ENCODE measurements around the gene DLG2.

Gene DLG2

DNA sequence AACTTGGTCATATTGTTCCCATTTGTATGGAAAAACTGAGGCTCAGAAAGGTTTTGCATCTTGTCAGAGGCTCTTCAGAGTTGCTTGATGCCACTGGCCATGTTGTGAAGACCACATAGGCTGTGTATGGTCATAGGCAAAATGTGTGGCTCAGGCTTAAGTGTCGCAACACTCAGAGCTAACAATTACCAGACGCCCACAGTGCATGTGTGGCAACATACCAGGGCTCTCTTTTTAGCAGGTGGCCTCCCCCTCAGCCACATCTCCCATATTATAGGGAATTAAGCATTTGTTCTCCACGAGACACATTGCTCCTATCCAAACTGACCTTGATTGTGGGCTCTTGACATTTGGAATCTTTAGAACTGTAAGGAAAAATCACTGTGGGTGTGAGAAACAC lies 802.5 kb downstream of the DLG2 start:
- Histone ChIP-seq H3K9ac (ENCODE audit: low read length) (no peak overlapping the region), H3K36me3 (ENCODE audit: insufficient read depth, low read length) (no peaks in the 10 kb centered on the region), H3K4me1 (ENCODE audit: insufficient read depth, low read length) (no peaks in the 10 kb centered on the region), H3K27me3 (ENCODE audit: control insufficient read depth in 1 of 2, insufficient read depth in 2 of 2, low read length in 2 of 2) (no peaks in the 10 kb centered on the region), H3K4me3 (ENCODE audit: low read depth in 1 of 2, low read length in 2 of 2) (no peak overlapping the region), H3K9me3 (ENCODE audit: low read length) (no peaks in the 10 kb centered on the region), H3K27ac (ENCODE audit: low read depth, low read length) (no peak overlapping the region)

DNA sequence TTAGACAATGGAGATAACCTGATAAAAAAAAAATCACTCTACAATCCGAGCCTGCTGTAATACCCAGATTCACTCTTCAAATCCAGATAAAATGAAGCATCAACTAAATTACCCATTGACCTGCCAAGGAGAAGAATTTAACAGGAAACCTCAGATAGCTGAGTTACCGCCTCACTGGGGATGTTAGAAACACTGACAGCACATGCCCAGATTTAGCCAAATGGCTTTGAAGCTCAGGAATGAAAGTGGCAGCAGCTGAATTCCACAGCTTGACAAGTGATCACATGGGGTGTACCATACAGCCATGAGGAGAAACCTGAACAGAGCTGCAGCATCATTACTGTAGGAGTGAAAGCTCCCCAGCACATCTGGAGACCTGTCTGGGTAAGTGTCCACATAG lies 807.6 kb downstream of the DLG2 start:
- H3K27ac ChIP-seq (ENCODE audit: low read depth, low read length), result no peak overlapping the region
- H3K4me1 ChIP-seq (ENCODE audit: insufficient read depth, low read length), result no peaks in the 10 kb centered on the region
- no peak overlapping the region for H3K4me3 ChIP-seq (ENCODE audit: low read depth in 1 of 2, low read length in 2 of 2)
- no peaks in the 10 kb centered on the region for H3K27me3 ChIP-seq (ENCODE audit: control insufficient read depth in 1 of 2, insufficient read depth in 2 of 2, low read length in 2 of 2)
- H3K9me3 ChIP-seq (ENCODE audit: low read length), result no peaks in the 10 kb centered on the region
- H3K36me3 ChIP-seq (ENCODE audit: insufficient read depth, low read length), result no peaks in the 10 kb centered on the region
- H3K9ac ChIP-seq (ENCODE audit: low read length), result no peak overlapping the region

DNA sequence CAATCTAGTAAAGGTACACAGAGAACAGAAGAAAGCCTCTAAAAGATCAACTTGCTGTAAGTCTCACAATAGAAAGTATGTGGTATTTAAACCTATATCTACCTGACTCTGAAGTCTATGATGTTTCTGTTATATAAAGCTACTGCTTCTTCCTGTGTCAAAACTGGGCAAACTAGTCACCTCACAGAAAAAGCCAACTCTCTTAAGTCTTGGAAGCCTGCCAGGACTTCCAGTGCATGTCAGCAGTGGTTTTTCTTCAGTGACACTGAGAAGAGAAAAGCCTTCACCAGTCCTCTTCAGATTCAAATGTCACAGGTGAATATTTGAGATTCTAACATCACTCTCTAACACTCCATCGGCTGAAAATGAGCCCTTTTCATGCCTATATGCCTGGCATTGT lies 808.0 kb downstream of the DLG2 start:
- H3K27ac ChIP-seq (ENCODE audit: low read depth, low read length), result no peak overlapping the region
- H3K36me3 ChIP-seq (ENCODE audit: insufficient read depth, low read length), result no peaks in the 10 kb centered on the region
- no peak overlapping the region for H3K9ac ChIP-seq (ENCODE audit: low read length)
- H3K9me3 ChIP-seq (ENCODE audit: low read length), result no peaks in the 10 kb centered on the region
- no peaks in the 10 kb centered on the region for H3K4me1 ChIP-seq (ENCODE audit: insufficient read depth, low read length)
- H3K27me3 ChIP-seq (ENCODE audit: control insufficient read depth in 1 of 2, insufficient read depth in 2 of 2, low read length in 2 of 2), result no peaks in the 10 kb centered on the region
- no peak overlapping the region for H3K4me3 ChIP-seq (ENCODE audit: low read depth in 1 of 2, low read length in 2 of 2)

DNA sequence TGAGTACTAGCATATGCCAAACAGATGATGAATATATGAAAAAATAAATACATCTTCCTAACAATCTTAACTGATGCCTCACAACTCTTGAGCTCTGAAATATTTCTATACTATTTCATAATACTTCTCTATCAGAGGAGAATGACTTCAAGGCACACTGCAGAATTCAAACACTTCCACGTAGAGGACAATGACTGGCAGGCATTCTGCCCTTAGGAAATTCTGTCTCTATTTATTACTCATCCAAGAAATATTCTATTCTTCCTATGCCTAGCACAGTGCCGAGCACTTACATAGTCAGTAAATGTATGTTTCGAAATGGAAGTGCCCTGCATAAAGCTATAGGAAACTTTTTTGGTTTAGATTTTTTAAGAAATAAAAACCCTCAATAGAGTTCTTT lies 809.1 kb downstream of the DLG2 start:
- Histone ChIP-seq H3K9me3 (ENCODE audit: low read length) (no peaks in the 10 kb centered on the region), H3K4me1 (ENCODE audit: insufficient read depth, low read length) (no peaks in the 10 kb centered on the region), H3K27me3 (ENCODE audit: control insufficient read depth in 1 of 2, insufficient read depth in 2 of 2, low read length in 2 of 2) (no peaks in the 10 kb centered on the region), H3K9ac (ENCODE audit: low read length) (no peak overlapping the region), H3K36me3 (ENCODE audit: insufficient read depth, low read length) (no peaks in the 10 kb centered on the region), H3K4me3 (ENCODE audit: low read depth in 1 of 2, low read length in 2 of 2) (no peak overlapping the region), H3K27ac (ENCODE audit: low read depth, low read length) (no peak overlapping the region)

DNA sequence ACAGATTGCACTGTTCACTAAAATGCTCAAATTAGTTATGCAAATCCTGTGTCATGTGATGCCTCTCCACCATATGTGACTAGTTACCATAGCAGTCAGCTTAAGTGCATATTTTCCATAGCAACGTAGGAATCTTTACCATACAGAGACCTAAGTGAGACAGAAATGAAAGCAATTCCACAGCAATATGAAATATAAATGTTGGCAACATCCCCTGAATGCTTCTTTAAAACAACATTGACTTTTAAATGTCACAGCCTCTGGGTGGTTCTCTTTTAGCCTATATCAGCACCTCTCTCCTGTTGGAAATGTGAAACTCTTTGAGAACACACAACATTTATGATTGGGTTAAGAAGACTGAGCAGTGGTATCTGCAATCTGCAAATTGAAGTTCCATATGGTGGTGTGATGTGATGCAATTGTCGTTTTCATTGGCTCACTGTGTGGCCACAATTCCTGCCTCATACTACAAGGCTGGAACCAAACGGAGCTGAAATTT lies 814.6 kb downstream of the DLG2 start:
- no peaks in the 10 kb centered on the region for H3K36me3 ChIP-seq (ENCODE audit: insufficient read depth, low read length)
- no peak overlapping the region for H3K27ac ChIP-seq (ENCODE audit: low read depth, low read length)
- no peak overlapping the region for H3K9ac ChIP-seq (ENCODE audit: low read length)
- H3K4me1 ChIP-seq (ENCODE audit: insufficient read depth, low read length), result no peaks in the 10 kb centered on the region
- H3K4me3 ChIP-seq (ENCODE audit: low read depth in 1 of 2, low read length in 2 of 2), result no peak overlapping the region
- no peaks in the 10 kb centered on the region for H3K9me3 ChIP-seq (ENCODE audit: low read length)
- no peaks in the 10 kb centered on the region for H3K27me3 ChIP-seq (ENCODE audit: control insufficient read depth in 1 of 2, insufficient read depth in 2 of 2, low read length in 2 of 2)

DNA sequence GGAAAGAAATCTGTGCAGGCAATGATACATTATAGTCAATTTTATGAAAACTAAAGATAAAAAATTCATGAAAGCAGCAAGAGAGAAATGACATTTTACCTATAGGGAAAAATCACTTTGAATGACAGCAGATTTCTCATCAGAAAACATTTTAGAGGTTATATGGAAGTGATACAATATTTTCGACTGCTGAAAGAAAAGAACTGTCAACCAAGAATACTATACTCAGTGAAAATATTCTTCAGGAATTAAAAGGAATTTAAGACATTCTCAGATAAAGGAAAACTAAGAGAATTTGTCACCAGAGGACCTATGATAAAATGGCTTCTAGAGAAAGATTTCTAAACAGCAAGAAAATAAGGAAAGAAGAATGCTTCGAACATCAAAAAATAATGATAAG lies 820.8 kb downstream of the DLG2 start:
- Histone ChIP-seq H3K4me3 (ENCODE audit: low read depth in 1 of 2, low read length in 2 of 2) (no peak overlapping the region), H3K27ac (ENCODE audit: low read depth, low read length) (no peak overlapping the region), H3K9me3 (ENCODE audit: low read length) (no peaks in the 10 kb centered on the region), H3K9ac (ENCODE audit: low read length) (no peak overlapping the region), H3K4me1 (ENCODE audit: insufficient read depth, low read length) (no peaks in the 10 kb centered on the region), H3K36me3 (ENCODE audit: insufficient read depth, low read length) (no peaks in the 10 kb centered on the region), H3K27me3 (ENCODE audit: control insufficient read depth in 1 of 2, insufficient read depth in 2 of 2, low read length in 2 of 2) (no peaks in the 10 kb centered on the region)

DNA sequence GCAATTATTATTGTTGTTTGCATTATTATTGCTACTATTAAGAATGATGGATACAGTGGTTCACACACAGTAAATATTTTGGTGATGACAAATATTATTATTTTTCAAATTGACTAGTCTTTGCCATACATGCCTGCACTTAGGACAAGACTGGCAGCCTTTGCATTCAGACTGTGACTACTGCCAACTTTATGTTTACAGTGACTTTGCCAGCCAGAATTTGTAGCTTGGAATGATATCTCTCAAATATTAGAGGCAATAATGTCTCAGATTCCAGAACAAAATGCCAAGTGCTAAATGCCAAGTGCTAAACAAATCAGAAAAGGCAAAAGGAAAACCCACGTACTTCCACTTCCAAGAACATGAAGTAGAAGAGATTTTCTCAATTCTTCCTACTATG lies 823.1 kb downstream of the DLG2 start:
- no peaks in the 10 kb centered on the region for H3K9me3 ChIP-seq (ENCODE audit: low read length)
- H3K4me3 ChIP-seq (ENCODE audit: low read depth in 1 of 2, low read length in 2 of 2), result no peak overlapping the region
- no peak overlapping the region for H3K27ac ChIP-seq (ENCODE audit: low read depth, low read length)
- no peaks in the 10 kb centered on the region for H3K36me3 ChIP-seq (ENCODE audit: insufficient read depth, low read length)
- H3K4me1 ChIP-seq (ENCODE audit: insufficient read depth, low read length), result no peaks in the 10 kb centered on the region
- H3K9ac ChIP-seq (ENCODE audit: low read length), result no peak overlapping the region
- no peaks in the 10 kb centered on the region for H3K27me3 ChIP-seq (ENCODE audit: control insufficient read depth in 1 of 2, insufficient read depth in 2 of 2, low read length in 2 of 2)

DNA sequence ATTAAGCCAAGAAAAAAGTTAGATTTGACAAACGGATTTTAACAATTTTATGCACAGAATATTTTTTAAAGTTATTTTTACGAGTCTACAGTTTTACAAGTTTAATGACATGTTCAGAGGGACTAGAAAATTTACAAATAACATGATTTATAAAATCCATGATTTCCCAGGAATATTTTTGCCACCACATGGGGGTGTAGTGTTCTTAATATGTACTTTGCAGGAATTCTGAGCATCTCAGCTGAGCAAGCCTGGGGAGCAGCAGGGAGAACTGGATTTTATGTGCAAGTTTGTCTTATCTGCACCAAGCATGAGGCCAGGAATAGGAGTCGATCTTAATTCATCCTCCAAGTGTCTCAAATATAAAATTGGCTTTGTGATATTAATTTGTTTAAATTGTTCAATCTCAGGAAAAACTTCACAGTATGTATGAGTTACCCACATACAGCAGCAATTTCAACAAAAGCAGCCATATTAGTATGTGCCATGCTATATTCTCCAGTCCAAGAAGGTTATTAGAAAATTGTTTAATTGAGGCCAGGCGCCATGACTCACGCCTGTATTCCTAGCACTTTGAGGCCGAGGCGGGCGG lies 826.3 kb downstream of the DLG2 start:
- Histone ChIP-seq H3K9me3 (ENCODE audit: low read length) (no peaks in the 10 kb centered on the region), H3K36me3 (ENCODE audit: insufficient read depth, low read length) (no peaks in the 10 kb centered on the region), H3K27ac (ENCODE audit: low read depth, low read length) (no peak overlapping the region), H3K4me3 (ENCODE audit: low read depth in 1 of 2, low read length in 2 of 2) (no peak overlapping the region), H3K4me1 (ENCODE audit: insufficient read depth, low read length) (no peaks in the 10 kb centered on the region), H3K27me3 (ENCODE audit: control insufficient read depth in 1 of 2, insufficient read depth in 2 of 2, low read length in 2 of 2) (no peaks in the 10 kb centered on the region), H3K9ac (ENCODE audit: low read length) (no peak overlapping the region)

DNA sequence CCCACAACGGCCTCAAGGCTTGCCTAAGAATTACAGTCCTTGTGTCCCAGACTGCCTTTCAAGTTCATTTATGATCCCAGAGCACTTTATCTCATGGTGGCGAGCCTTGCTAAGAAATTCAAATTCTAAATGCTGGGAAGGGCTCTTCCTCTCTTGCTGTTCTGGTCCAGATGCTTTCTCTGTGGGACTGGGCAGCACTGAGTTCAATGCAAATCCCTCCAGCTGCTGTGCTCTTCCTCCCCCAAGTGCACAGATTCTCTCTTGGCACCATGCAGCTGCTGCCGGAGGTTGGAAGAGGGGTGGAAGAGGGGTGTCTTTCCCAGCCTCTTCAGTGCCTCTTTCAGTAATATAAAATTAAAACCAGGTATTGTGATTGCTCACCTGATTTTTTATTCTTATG lies 828.0 kb downstream of the DLG2 start:
- no peaks in the 10 kb centered on the region for H3K27me3 ChIP-seq (ENCODE audit: control insufficient read depth in 1 of 2, insufficient read depth in 2 of 2, low read length in 2 of 2)
- no peak overlapping the region for H3K27ac ChIP-seq (ENCODE audit: low read depth, low read length)
- no peak overlapping the region for H3K4me3 ChIP-seq (ENCODE audit: low read depth in 1 of 2, low read length in 2 of 2)
- no peaks in the 10 kb centered on the region for H3K4me1 ChIP-seq (ENCODE audit: insufficient read depth, low read length)
- H3K36me3 ChIP-seq (ENCODE audit: insufficient read depth, low read length), result no peaks in the 10 kb centered on the region
- no peaks in the 10 kb centered on the region for H3K9me3 ChIP-seq (ENCODE audit: low read length)
- H3K9ac ChIP-seq (ENCODE audit: low read length), result no peak overlapping the region

DNA sequence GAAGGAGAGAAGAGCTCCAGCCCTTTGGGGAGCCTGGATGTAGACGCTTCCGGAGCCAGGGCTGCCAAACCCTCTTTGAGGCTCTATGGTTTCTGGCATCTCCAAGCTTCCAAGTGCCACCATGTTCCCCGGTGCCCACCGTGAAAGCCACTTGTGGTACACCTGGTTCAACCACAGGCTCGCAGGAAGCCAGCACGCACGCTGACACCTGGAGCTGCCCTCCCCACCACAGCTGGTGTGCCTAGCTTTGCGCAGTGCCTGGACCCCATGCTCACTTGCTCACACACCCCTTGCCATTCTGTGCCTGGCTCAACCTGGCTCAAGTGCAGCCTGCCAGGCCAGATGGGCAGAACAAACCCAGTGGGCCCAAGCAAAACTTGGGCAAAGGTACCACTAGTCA lies 831.4 kb downstream of the DLG2 start:
- Histone ChIP-seq H3K9me3 (ENCODE audit: low read length) (no peaks in the 10 kb centered on the region), H3K36me3 (ENCODE audit: insufficient read depth, low read length) (no peaks in the 10 kb centered on the region), H3K27me3 (ENCODE audit: control insufficient read depth in 1 of 2, insufficient read depth in 2 of 2, low read length in 2 of 2) (no peaks in the 10 kb centered on the region), H3K27ac (ENCODE audit: low read depth, low read length) (no peak overlapping the region), H3K9ac (ENCODE audit: low read length) (no peak overlapping the region), H3K4me1 (ENCODE audit: insufficient read depth, low read length) (no peaks in the 10 kb centered on the region), H3K4me3 (ENCODE audit: low read depth in 1 of 2, low read length in 2 of 2) (no peak overlapping the region)

DNA sequence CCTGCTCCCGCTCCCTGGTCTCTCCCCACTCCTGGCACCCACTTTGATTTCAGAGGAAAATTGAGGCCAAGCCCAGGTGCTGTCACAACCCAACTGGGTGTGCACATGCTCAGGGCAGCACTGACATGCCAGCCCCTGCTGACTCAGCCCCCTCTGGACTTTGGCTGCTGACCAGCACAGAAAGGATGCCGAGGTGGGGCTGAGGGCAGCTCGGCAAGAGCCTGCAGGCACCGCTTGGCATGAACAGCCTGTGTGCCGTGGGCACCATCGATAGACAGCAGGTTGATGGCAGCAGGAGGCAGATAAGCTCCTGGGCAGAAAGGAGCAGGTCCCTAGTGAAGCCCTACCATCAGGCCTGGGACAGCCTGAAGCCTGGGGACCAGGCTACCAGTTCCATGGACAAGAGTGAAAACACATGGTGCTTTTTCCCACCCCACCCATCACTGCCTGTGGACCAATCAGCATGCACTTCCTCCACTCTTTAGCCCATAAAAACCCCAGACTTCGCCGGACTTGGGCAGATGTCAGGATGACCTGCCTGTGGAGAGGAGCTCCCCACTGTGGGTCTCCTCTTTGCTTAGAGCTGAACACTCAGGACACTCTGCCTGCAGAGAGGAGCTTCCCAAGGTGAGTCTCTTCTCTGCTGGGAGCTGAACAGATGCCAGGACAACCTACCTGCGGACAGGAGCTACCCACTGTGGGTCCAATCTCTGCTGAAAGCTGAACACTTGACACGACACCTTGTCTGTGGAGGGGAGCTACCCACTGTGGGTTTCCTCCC lies 832.3 kb downstream of the DLG2 start:
- Histone ChIP-seq H3K9me3 (ENCODE audit: low read length) (no peaks in the 10 kb centered on the region), H3K27ac (ENCODE audit: low read depth, low read length) (no peak overlapping the region), H3K36me3 (ENCODE audit: insufficient read depth, low read length) (no peaks in the 10 kb centered on the region), H3K4me3 (ENCODE audit: low read depth in 1 of 2, low read length in 2 of 2) (no peak overlapping the region), H3K27me3 (ENCODE audit: control insufficient read depth in 1 of 2, insufficient read depth in 2 of 2, low read length in 2 of 2) (no peaks in the 10 kb centered on the region), H3K9ac (ENCODE audit: low read length) (no peak overlapping the region), H3K4me1 (ENCODE audit: insufficient read depth, low read length) (no peaks in the 10 kb centered on the region)

DNA sequence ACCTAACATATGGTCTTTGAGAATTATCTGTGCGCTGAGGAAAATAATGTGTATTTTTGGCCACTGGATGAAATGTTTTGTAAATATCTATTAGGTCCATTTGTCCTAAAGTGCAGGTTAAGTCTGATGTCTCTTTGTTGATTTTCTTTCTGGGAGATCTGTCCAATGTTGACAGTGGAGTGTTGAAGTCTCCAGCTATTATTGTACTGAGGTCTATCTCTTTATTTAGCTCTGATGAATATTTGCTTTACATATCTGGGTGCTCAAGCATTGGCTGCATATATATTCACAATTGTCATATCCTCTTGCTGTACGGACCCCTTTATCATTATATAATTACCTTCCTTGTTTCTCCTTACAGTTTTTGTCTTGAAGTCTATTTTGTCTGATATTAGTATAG lies 833.8 kb downstream of the DLG2 start:
- no peaks in the 10 kb centered on the region for H3K27me3 ChIP-seq (ENCODE audit: control insufficient read depth in 1 of 2, insufficient read depth in 2 of 2, low read length in 2 of 2)
- no peaks in the 10 kb centered on the region for H3K36me3 ChIP-seq (ENCODE audit: insufficient read depth, low read length)
- no peak overlapping the region for H3K9ac ChIP-seq (ENCODE audit: low read length)
- H3K9me3 ChIP-seq (ENCODE audit: low read length), result no peaks in the 10 kb centered on the region
- no peak overlapping the region for H3K27ac ChIP-seq (ENCODE audit: low read depth, low read length)
- H3K4me1 ChIP-seq (ENCODE audit: insufficient read depth, low read length), result no peaks in the 10 kb centered on the region
- H3K4me3 ChIP-seq (ENCODE audit: low read depth in 1 of 2, low read length in 2 of 2), result no peak overlapping the region
